IMR-90 (cell line): ENCODE measurements around the gene TMEM38A. TPM values are rescaled to one million over a fixed set of nuclear protein-coding genes. Genes with fewer than 3 reads are reported as not detected.

Source experiments
- ATAC-seq: fragments of 200-7000 bp; cut with Tn5 transposase; 2 replicates; pipeline ENCODE4 v1.9.1; 2020; ENCODE audit warnings: low read depth, mild to moderate bottlenecking, moderate library complexity
- BruUV-seq: library from RNA; stranded (reverse); fragments of 400-500 nt; replicated peaks from 2 replicates; lab custom pipeline; 2021; lab: Mats Ljungman, UMichigan
- CTCF ChIA-PET: fragments of 300-600 bp; formaldehyde crosslinking; extraction: SDS; loops from one replicate; lab custom pipeline; 2021; ENCODE audit warnings: antibody characterized with exemption; lab: Yijun Ruan, JAX
- POLR2A ChIA-PET: fragments of 300-600 bp; sonication (Branson Sonifier 250); formaldehyde crosslinking; loops from one replicate; lab custom pipeline; 2022; ENCODE audit warnings: antibody characterized with exemption; ENCODE audit not compliant: unreplicated experiment; lab: Charles Lee
- DNase-seq: peaks from one replicate; pipeline ENCODE4 v3.0.0; 2013
- H2AFZ ChIP-seq: replicated peaks from 2 replicates; pipeline ENCODE3; 2013; ENCODE audit warnings: low read length, mild to moderate bottlenecking; ENCODE audit not compliant: poor library complexity
- H2AK5ac ChIP-seq: 2 replicates; pipeline ENCODE4 v1.6.1; 2013; ENCODE audit warnings: low read depth, low read length, inconsistent platforms
- H2AK9ac ChIP-seq: replicated peaks from 2 replicates; pipeline ENCODE3; 2013; ENCODE audit warnings: mild to moderate bottlenecking, low read depth, low read length, moderate library complexity; ENCODE audit not compliant: poor library complexity
- H2BK120ac ChIP-seq: 2 replicates; pipeline ENCODE4 v1.6.1; 2013; ENCODE audit warnings: low read depth, low read length, inconsistent platforms
- H2BK15ac ChIP-seq: 3 replicates; pipeline ENCODE4 v1.6.1; 2013; ENCODE audit warnings: low read depth, low read length, inconsistent platforms
- H2BK20ac ChIP-seq: 2 replicates; pipeline ENCODE4 v1.6.1; 2013; ENCODE audit warnings: low read depth, mild to moderate bottlenecking, inconsistent platforms, low read length, moderate library complexity
- H2BK5ac ChIP-seq: 2 replicates; pipeline ENCODE4 v1.6.1; 2013; ENCODE audit warnings: mild to moderate bottlenecking, low read depth, low read length, inconsistent platforms; ENCODE audit not compliant: poor library complexity, severe bottlenecking
- H3K14ac ChIP-seq: replicated peaks from 2 replicates; pipeline ENCODE4 v1.6.1; 2013; ENCODE audit warnings: low read depth, low read length, inconsistent platforms
- H3K18ac ChIP-seq: 2 replicates; pipeline ENCODE4 v1.6.1; 2013; ENCODE audit warnings: low read depth, low read length, control low read depth
- H3K23ac ChIP-seq: 2 replicates; pipeline ENCODE4 v1.6.1; 2013; ENCODE audit warnings: low read depth, low read length, inconsistent platforms
- H3K27ac ChIP-seq: 2 replicates; pipeline ENCODE4 v1.5.1; 2013; ENCODE audit warnings: mild to moderate bottlenecking, control low read depth, low read length; ENCODE audit not compliant: insufficient read depth
- H3K27me3 ChIP-seq: 2 replicates; pipeline ENCODE4 v1.6.1; 2013; ENCODE audit warnings: low read length; ENCODE audit not compliant: control insufficient read depth, insufficient read depth
- H3K36me3 ChIP-seq: 2 replicates; pipeline ENCODE4 v1.6.1; 2013; ENCODE audit warnings: low read length, mixed read lengths; ENCODE audit not compliant: control insufficient read depth, insufficient read depth
- H3K4ac ChIP-seq: 2 replicates; pipeline ENCODE4 v1.6.1; 2013; ENCODE audit warnings: low read depth, low read length, inconsistent platforms
- H3K4me1 ChIP-seq: 2 replicates; pipeline ENCODE4 v1.6.1; 2013; ENCODE audit warnings: low read length, mixed read lengths; ENCODE audit not compliant: control insufficient read depth, insufficient read depth
- H3K4me2 ChIP-seq: 2 replicates; pipeline ENCODE4 v1.6.1; 2013; ENCODE audit warnings: low read depth, mild to moderate bottlenecking, control low read depth, low read length, moderate library complexity
- H3K4me3 ChIP-seq: 2 replicates; pipeline ENCODE4 v1.5.1; 2013; ENCODE audit warnings: low read depth, mild to moderate bottlenecking, control low read depth, low read length, moderate library complexity; ENCODE audit not compliant: insufficient read depth
- H3K56ac ChIP-seq: 2 replicates; pipeline ENCODE4 v1.6.1; 2013; ENCODE audit warnings: low read length, inconsistent platforms; ENCODE audit not compliant: insufficient read depth; ENCODE audit errors: extremely low read depth
- H3K79me1 ChIP-seq, 2 experiments: 2 replicates each; pipeline ENCODE4 v1.6.1; 2013; ENCODE audit warnings: low read length in 2 of 2, inconsistent platforms in 1 of 2, low read depth in 1 of 2
- H3K9ac ChIP-seq: 2 replicates; pipeline ENCODE4 v1.6.1; 2013; ENCODE audit warnings: low read depth, low read length, control low read depth
- H3K9me1 ChIP-seq: 2 replicates; pipeline ENCODE4 v1.6.1; 2013; ENCODE audit warnings: low read length, inconsistent platforms; ENCODE audit not compliant: insufficient read depth
- H3K9me3 ChIP-seq: 2 replicates; pipeline ENCODE4 v1.6.1; 2013; ENCODE audit warnings: low read length; ENCODE audit not compliant: control insufficient read depth, insufficient read depth
- H4K20me1 ChIP-seq: 2 replicates; pipeline ENCODE4 v1.6.1; 2013; ENCODE audit warnings: low read length, inconsistent platforms; ENCODE audit not compliant: insufficient read depth
- H4K5ac ChIP-seq: 2 replicates; pipeline ENCODE4 v1.6.1; 2013; ENCODE audit warnings: mild to moderate bottlenecking, low read depth, low read length, control low read depth
- H4K8ac ChIP-seq, 2 experiments: 2 replicates each; pipeline ENCODE4 v1.6.1; 2013; ENCODE audit warnings: low read depth in 2 of 2, low read length in 2 of 2, control low read depth in 1 of 2, inconsistent platforms in 1 of 2
- H4K91ac ChIP-seq: 2 replicates; pipeline ENCODE4 v1.6.1; 2013; ENCODE audit warnings: low read depth, low read length, inconsistent platforms; ENCODE audit not compliant: insufficient read depth
- BHLHE40 ChIP-seq: fragments of 150-350 bp; IDR thresholded peaks from 2 replicates; pipeline ENCODE4 v1.6.1; 2016; ENCODE audit warnings: mild to moderate bottlenecking, low read depth, low read length
- CEBPB ChIP-seq: IDR thresholded peaks from 2 replicates; pipeline ENCODE4 v1.6.1; 2012; ENCODE audit warnings: low read depth, low read length, improper control_type of control experiment
- CTCF ChIP-seq: conservative IDR thresholded peaks from 2 replicates; pipeline ENCODE4 v1.5.1; 2012; ENCODE audit warnings: mild to moderate bottlenecking, low read depth, low read length, improper control_type of control experiment
- FOS ChIP-seq: fragments of 150-350 bp; IDR thresholded peaks from 2 replicates; pipeline ENCODE4 v1.6.1; 2016; ENCODE audit warnings: low read depth, low read length
- MAZ ChIP-seq: IDR thresholded peaks from 2 replicates; pipeline ENCODE4 v1.6.1; 2012; ENCODE audit warnings: low read depth, mild to moderate bottlenecking, low read length, improper control_type of control experiment, moderate library complexity, borderline replicate concordance
- MXI1 ChIP-seq: IDR thresholded peaks from 2 replicates; pipeline ENCODE4 v1.6.1; 2012; ENCODE audit warnings: low read depth, mild to moderate bottlenecking, low read length, moderate library complexity, borderline replicate concordance
- POLR2A ChIP-seq: IDR thresholded peaks from 2 replicates; pipeline ENCODE4 v1.6.1; 2012; ENCODE audit warnings: mild to moderate bottlenecking, low read depth, low read length
- RAD21 ChIP-seq: IDR thresholded peaks from 2 replicates; pipeline ENCODE4 v1.6.1; 2012; ENCODE audit warnings: low read length, improper control_type of control experiment
- RCOR1 ChIP-seq: IDR thresholded peaks from 2 replicates; pipeline ENCODE4 v1.6.1; 2012; ENCODE audit warnings: mild to moderate bottlenecking, low read length, improper control_type of control experiment; ENCODE audit not compliant: insufficient replicate concordance
- RFX5 ChIP-seq: IDR thresholded peaks from 2 replicates; pipeline ENCODE4 v1.8.0; 2012; ENCODE audit warnings: low read depth, mild to moderate bottlenecking, low read length, moderate library complexity
- SMC3 ChIP-seq: fragments of 150-350 bp; IDR thresholded peaks from 2 replicates; pipeline ENCODE4 v1.6.1; 2016; ENCODE audit warnings: low read depth, mild to moderate bottlenecking, antibody characterized with exemption, low read length, moderate library complexity
- USF2 ChIP-seq: fragments of 150-350 bp; IDR thresholded peaks from 2 replicates; pipeline ENCODE4 v1.6.1; 2017; ENCODE audit warnings: mild to moderate bottlenecking, antibody characterized with exemption, low read length, low read depth
- WGBS, 2 experiments: methylation state at CpG; one replicate each; pipeline versions ENCODE4 v1.1.5 to v1.1.7; 2013; ENCODE audit warnings: missing lambda C conversion rate in 2 of 2; ENCODE audit not compliant: insufficient read length in 1 of 2; ENCODE audit errors: extremely low coverage in 2 of 2; 5-methylcytosine and 5-hydroxymethylcytosine counted together
- dilution Hi-C: fragments of 300-500 bp; cut with HindIII; formaldehyde crosslinking; loops from one replicate; pipeline ENCODE4 v1.14.3; 2018; ENCODE audit warnings: low sequenced_read_pairs; ENCODE audit not compliant: unreplicated experiment
- in situ Hi-C: fragments of 300-500 bp; cut with MboI; formaldehyde crosslinking; loops from 3 replicates; pipeline ENCODE4 v1.14.3; 2019; ENCODE audit warnings: low sequenced_read_pairs, inconsistent platforms, mixed read lengths
- intact Hi-C: fragments of 100-400 bp; cut with micrococcal nuclease; formaldehyde crosslinking; loops from 2 replicates; pipeline ENCODE4 v1.10.0; 2022
- polyA plus RNA-seq, 3 experiments: library from polyadenylated mRNA; depleted of rRNA; stranded (reverse); fragments of >200 nt; gene quantifications; 2 replicates each; pipeline ENCODE4 v1.2.3, GENCODE V29; 2012; ENCODE audit warnings: low replicate concordance in 1 of 3
- total RNA-seq: library from RNA; depleted of rRNA; stranded (reverse); fragments of >200 nt; gene quantifications from 2 replicates; pipeline ENCODE4 v1.2.3, GENCODE V29; 2012
- TF ChIP-seq, protein P1 (sequence below): fragments of 150-350 bp; IDR thresholded peaks from 2 replicates; pipeline ENCODE4 v1.6.1; 2016; ENCODE audit warnings: low read depth, mild to moderate bottlenecking, low read length, moderate library complexity, borderline replicate concordance

Gene TMEM38A
- total and polyA plus RNA-seq, 2 of the 4 experiments (the other 2 are of a cell fraction), result 1.3 to 2.0 TPM

DNA sequence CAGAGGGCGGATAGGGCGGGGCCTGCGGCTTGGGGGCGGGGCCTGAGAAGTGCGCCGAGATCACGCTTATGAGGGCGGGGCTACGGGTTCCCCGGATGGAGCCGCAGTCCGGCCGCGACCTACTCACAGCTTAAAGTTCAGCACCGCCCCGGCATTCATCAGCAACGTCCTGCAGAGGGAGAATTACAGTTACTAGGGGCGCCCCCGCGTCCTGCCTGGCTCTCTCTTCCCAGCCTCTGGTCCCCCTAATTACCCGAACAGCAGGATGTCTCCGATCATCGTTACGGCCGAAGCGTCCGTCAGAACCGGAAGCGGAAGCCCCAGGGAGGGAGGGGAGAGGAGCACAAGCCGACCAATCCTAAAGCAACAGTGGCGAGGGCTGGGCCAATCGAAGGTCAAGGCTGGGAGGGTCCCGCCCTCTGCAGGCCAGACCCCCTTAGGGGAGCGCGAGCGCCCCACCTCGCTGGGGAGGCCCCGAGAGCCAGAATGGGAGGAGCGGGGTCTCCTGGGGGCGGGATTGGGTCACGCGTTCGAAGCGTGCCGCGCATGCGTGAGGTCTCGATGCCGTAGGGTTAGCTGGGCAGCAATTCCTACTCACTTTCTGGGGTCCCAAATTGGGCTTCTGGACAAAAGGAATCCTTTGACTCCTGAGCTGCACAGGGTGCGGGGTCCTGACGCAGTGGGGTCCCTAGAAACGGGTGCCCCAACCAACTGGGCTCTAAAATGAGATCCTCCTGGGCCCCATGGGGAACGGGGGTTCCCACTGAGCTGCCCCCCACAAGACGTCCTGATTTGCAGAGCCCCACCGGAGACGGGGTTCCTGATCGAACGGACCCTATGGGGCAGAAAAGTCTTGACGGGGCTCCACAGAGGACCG, 869 bp upstream of the TMEM38A start, which contains the start of gene SMIM7:
Gene SMIM7 (minus strand): TSS at position 313 of the 877 bp plus-strand sequence. CDS start 34 bp downstream, at position 279.
- H3K9ac ChIP-seq, result peak within 1 kb of the TSS; percentile 92
- H2AFZ ChIP-seq, result peak within 1 kb of the TSS; percentile 97
- H3K4me3 ChIP-seq, result peak within 1 kb of the TSS; percentile 83
- no peak within 1 kb of the TSS for H2BK15ac ChIP-seq
- dilution Hi-C loops (no loop called here), in situ Hi-C loops (no loop called here), intact Hi-C loops (no loop called here)
- peak within 1 kb of the TSS; percentile 94 for H3K27ac ChIP-seq
- H2AK5ac ChIP-seq, result peak within 1 kb of the TSS; percentile 35; the same call in 1 of the 2 replicates
- peak within 1 kb of the TSS; percentile 93 for H4K91ac ChIP-seq
- ChIA-PET POLR2A (interaction anchor here (0.6 to 1.1 kb wide), 2 partner anchors 32 to 191 kb away, joined by 5 read pairs; partner anchors contain the start of gene MED26), CTCF (no interaction called here)
- no TSS peak for BruUV-seq
- WGBS, 2 experiments, result 1% methylated on average over 19 of the region's 60 CpGs; no CpG with 5 or more reads in 1 of the 2 experiments
- peak; percentile 98 for DNase-seq
- H3K36me3 ChIP-seq, result peaks cover 19% of the 10 kb centered on the region
- peaks cover 21% of the 10 kb centered on the region for H3K9me1 ChIP-seq
- H3K23ac ChIP-seq, result peak within 1 kb of the TSS; percentile 55
- no peaks in the 10 kb centered on the region for H3K9me3 ChIP-seq
- H3K4me1 ChIP-seq, result no peaks in the 10 kb centered on the region
- H3K4ac ChIP-seq, result peak within 1 kb of the TSS; percentile 93
- H3K14ac ChIP-seq, result peak within 1 kb of the TSS; percentile 95
- peak within 1 kb of the TSS; percentile 94 for H4K5ac ChIP-seq
- H4K20me1 ChIP-seq, result peaks cover 38% of the 10 kb centered on the region
- H2BK20ac ChIP-seq, result no peak within 1 kb of the TSS
- peak within 1 kb of the TSS; percentile 75 to 94 for H4K8ac ChIP-seq
- peak within 1 kb of the TSS; percentile 78; the same call in 1 of the 2 replicates for H2BK120ac ChIP-seq
- peak within 1 kb of the TSS; percentile 93 for H2BK5ac ChIP-seq
- no peaks in the 10 kb centered on the region for H3K27me3 ChIP-seq
- ATAC-seq, result peak; percentile 98
- H3K4me2 ChIP-seq, result peak within 1 kb of the TSS; percentile 91
- peak within 1 kb of the TSS; percentile 93 for H2AK9ac ChIP-seq
- peak within 1 kb of the TSS; percentile 96 for H3K56ac ChIP-seq
- H3K18ac ChIP-seq, result peak within 1 kb of the TSS; percentile 93
- H3K79me1 ChIP-seq, result peaks cover 27 to 43% of the 10 kb centered on the region in 2 experiments
- TF ChIP-seq RFX5 (no peak), MAZ (peak; percentile 99), POLR2A (peak; percentile 80), FOS (peak; percentile 42; the same call in 1 of the 2 replicates), CEBPB (0 out of 2 replicates have a peak, but pooled peaks have one; percentile 1), MXI1 (no peak), SMC3 (no peak), RAD21 (no peak), BHLHE40 (peak; percentile 96), CTCF (peak; percentile 30), USF2 (peak; percentile 53), RCOR1 (no peak)
- TF ChIP-seq, protein P1, sequence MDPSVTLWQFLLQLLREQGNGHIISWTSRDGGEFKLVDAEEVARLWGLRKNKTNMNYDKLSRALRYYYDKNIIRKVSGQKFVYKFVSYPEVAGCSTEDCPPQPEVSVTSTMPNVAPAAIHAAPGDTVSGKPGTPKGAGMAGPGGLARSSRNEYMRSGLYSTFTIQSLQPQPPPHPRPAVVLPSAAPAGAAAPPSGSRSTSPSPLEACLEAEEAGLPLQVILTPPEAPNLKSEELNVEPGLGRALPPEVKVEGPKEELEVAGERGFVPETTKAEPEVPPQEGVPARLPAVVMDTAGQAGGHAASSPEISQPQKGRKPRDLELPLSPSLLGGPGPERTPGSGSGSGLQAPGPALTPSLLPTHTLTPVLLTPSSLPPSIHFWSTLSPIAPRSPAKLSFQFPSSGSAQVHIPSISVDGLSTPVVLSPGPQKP, result 0 out of 2 replicates have a peak, but pooled peaks have one; percentile 43
